ENCODE measurements around the gene ANGPTL3.
A peak's percentile ranks its signal among the peaks of the same experiment; 100 is the strongest.
"Not testable (repeated sequence)": the region's sequence is repeated elsewhere in the genome, so short reads cannot be mapped to it uniquely, and the experiment has no call there.

The ANGPTL3 gene

DNA sequence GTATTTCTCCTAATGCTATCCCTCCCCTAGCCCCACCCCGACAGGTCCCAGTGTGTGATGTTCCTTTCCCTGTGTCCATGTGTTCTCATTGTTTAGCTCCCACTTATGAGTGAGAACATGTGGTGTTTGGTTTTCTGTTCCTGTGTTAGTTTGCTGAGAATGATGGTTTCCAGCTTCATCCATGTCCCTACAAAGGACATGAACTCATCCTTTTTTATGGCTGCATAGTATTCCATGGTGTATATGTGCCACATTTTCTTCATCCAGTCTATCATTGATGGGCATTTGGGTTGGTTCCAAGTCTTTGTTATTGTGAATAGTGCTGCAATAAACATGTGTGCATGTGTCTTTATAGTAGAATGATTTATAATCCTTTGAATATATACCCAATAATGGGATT is 13.3 kb downstream of the ANGPTL3 start:
- CTCF ChIA-PET, result interaction anchor here (0.6 kb wide), 1 partner anchor 10 kb away, joined by 4 read pairs; no protein-coding TSS in a partner anchor
- H3K9me3 ChIP-seq (ENCODE audit: control insufficient read depth, insufficient read depth, low read depth, low read length), result not testable (repeated sequence)

DNA sequence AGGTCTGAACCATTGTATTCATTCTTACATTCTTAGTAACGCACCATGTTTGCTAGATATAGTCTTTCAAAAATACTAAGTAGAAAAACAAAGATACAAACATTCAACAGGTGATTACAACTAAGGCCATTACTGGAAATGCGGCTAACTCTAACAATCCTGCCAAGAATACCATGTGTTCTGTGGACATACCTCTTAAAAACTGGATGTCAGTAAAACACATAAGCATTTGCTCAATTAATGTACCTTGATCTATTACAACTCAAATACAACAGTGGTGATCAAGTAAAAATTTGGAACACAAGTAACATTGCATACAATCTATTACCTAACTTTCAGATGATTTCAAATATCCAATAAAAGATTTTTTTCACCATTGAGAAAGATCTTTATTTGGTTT is 15.4 kb downstream of the ANGPTL3 start:
- Histone ChIP-seq H3K9me3 (ENCODE audit: control insufficient read depth, insufficient read depth, low read depth, low read length) (no peaks in the 10 kb centered on the region), H3K36me3 (ENCODE audit: control insufficient read depth in 2 of 2, insufficient read depth in 1 of 2, low read length in 2 of 2) (peaks cover 0 to 5% of the 10 kb centered on the region in 2 experiments; a peak in 1 of 3 replicates), H3K27ac (ENCODE audit: extremely low read depth, low read depth, low read length) (no peak overlapping the region), H3K4me1 (ENCODE audit: control insufficient read depth, insufficient read depth, low read length) (no peaks in the 10 kb centered on the region), H3K4me3 (ENCODE audit: low read depth, low read length) (no peak overlapping the region)
- TF ChIP-seq SCRT1 (tag by site-specific recombination; IDR thresholded peaks at IDR 0.05; ENCODE audit: borderline replicate concordance) (peak; percentile 70; the same call in 1 of the 2 replicates), ZNF629 (tag by site-specific recombination; IDR thresholded peaks at IDR 0.05) (no peak), ZNF19 (tag by site-specific recombination; IDR thresholded peaks at IDR 0.05; ENCODE audit: low read depth) (no peak), SCRT2 (tag by site-specific recombination; IDR thresholded peaks at IDR 0.05) (peak; percentile 84)
- POLR2A ChIA-PET, result interaction anchor here (0.6 kb wide), 1 partner anchor 52 kb away, joined by 3 read pairs; no protein-coding TSS in a partner anchor
- CTCF ChIA-PET, result interaction anchor here (0.6 kb wide), 1 partner anchor 80 kb away, joined by 3 read pairs; no protein-coding TSS in a partner anchor

More for the DNA sequence above, 13.3 kb downstream of the ANGPTL3 start:
- H3K4me3 ChIP-seq (ENCODE audit: low read depth, low read length); H3K36me3 ChIP-seq (ENCODE audit: control insufficient read depth in 2 of 2, insufficient read depth in 1 of 2, low read length in 2 of 2); POLR2A ChIA-PET; H3K4me1 ChIP-seq (ENCODE audit: control insufficient read depth, insufficient read depth, low read length); H3K27ac ChIP-seq (ENCODE audit: extremely low read depth, low read depth, low read length): not testable (repeated sequence)
- peak; percentile 97 for TF ChIP-seq ZNF146 (tag by site-specific recombination; IDR thresholded peaks at IDR 0.05)
- TF ChIP-seq, protein P1, sequence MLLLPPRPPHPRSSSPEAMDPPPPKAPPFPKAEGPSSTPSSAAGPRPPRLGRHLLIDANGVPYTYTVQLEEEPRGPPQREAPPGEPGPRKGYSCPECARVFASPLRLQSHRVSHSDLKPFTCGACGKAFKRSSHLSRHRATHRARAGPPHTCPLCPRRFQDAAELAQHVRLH (tag by site-specific recombination; IDR thresholded peaks at IDR 0.05), result peak; percentile 67; the same call in 1 of the 2 replicates

DNA sequence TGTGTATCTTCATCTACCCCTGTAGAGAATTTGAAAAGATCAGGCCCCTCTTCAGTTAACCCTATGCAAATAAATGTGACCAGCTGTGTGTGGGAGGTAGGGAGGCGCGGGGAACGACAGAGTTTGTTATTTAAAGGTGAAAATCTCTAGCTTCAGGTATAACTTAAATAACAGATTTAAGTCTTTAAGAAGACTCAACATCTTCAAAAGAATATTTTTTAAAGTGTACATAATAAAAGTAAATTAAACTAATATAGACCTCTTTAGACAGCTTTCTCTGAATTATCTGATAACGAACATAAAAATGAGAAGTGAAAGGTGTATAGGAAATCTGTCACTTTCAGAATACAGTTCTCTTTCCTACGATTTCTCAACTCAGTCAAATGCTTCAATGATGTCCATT is 16.0 kb downstream of the ANGPTL3 start:
- Histone ChIP-seq H3K27ac (ENCODE audit: extremely low read depth, low read depth, low read length) (no peak overlapping the region), H3K9me3 (ENCODE audit: control insufficient read depth, insufficient read depth, low read depth, low read length) (no peaks in the 10 kb centered on the region), H3K36me3 (ENCODE audit: control insufficient read depth in 2 of 2, insufficient read depth in 1 of 2, low read length in 2 of 2) (peaks cover 0 to 11% of the 10 kb centered on the region in 2 experiments; a peak in 1 of 3 replicates), H3K4me1 (ENCODE audit: control insufficient read depth, insufficient read depth, low read length) (no peaks in the 10 kb centered on the region), H3K4me3 (ENCODE audit: low read depth, low read length) (no peak overlapping the region)
- ChIA-PET CTCF (interaction anchor here (0.6 to 0.7 kb wide), 2 partner anchors 12 to 80 kb away, joined by 3 to 4 read pairs; no protein-coding TSS in a partner anchor), POLR2A (interaction anchor here (0.5 kb wide), 1 partner anchor 79 kb away, joined by 3 read pairs; no protein-coding TSS in a partner anchor)
- TF ChIP-seq RBAK (tag by site-specific recombination; IDR thresholded peaks at IDR 0.05) (no peak), ZNF2 (tag by site-specific recombination; IDR thresholded peaks at IDR 0.05) (no peak), ZBTB7A (tag by site-specific recombination; IDR thresholded peaks at IDR 0.05; ENCODE audit: low read depth) (no peak), ZNF175 (tag by site-specific recombination; IDR thresholded peaks at IDR 0.05) (no peak), ZFHX2 (tag by site-specific recombination; conservative IDR thresholded peaks at IDR 0.05) (no peak), ZNF701 (tag by site-specific recombination; IDR thresholded peaks at IDR 0.05) (no peak), ZNF423 (tag by site-specific recombination; IDR thresholded peaks at IDR 0.05) (no peak), ZNF549 (tag by site-specific recombination; IDR thresholded peaks at IDR 0.05) (no peak), ZNF223 (tag by site-specific recombination; IDR thresholded peaks at IDR 0.05) (no peak), ZNF214 (tag by site-specific recombination; IDR thresholded peaks at IDR 0.05; ENCODE audit: borderline replicate concordance) (no peak), ZNF677 (tag by site-specific recombination; IDR thresholded peaks at IDR 0.05) (no peak), ZNF433 (tag by site-specific recombination; IDR thresholded peaks at IDR 0.05; ENCODE audit: low read depth) (no peak)
- TF ChIP-seq, protein P2, sequence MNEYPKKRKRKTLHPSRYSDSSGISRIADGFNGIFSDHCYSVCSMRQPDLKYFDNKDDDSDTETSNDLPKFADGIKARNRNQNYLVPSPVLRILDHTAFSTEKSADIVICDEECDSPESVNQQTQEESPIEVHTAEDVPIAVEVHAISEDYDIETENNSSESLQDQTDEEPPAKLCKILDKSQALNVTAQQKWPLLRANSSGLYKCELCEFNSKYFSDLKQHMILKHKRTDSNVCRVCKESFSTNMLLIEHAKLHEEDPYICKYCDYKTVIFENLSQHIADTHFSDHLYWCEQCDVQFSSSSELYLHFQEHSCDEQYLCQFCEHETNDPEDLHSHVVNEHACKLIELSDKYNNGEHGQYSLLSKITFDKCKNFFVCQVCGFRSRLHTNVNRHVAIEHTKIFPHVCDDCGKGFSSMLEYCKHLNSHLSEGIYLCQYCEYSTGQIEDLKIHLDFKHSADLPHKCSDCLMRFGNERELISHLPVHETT (tag by site-specific recombination; IDR thresholded peaks at IDR 0.05), result no peak
- TF ChIP-seq, protein P3, sequence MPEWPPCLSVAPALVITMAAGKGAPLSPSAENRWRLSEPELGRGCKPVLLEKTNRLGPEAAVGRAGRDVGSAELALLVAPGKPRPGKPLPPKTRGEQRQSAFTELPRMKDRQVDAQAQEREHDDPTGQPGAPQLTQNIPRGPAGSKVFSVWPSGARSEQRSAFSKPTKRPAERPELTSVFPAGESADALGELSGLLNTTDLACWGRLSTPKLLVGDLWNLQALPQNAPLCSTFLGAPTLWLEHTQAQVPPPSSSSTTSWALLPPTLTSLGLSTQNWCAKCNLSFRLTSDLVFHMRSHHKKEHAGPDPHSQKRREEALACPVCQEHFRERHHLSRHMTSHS (tag by site-specific recombination; IDR thresholded peaks at IDR 0.05), result no peak

All from HEK293 (cell line).